GM20000 (cell line): Measurements from ENCODE around the gene ABHD6.

Experiments used
- DNase-seq: peaks from one replicate; pipeline ENCODE4 v3.0.0; 2012; ENCODE audit warnings: low spot score
- TF ChIP-seq, protein P1 (sequence below): IDR thresholded peaks from 2 replicates; pipeline ENCODE4 v1.5.1; 2012; ENCODE audit warnings: mild to moderate bottlenecking, control low read depth; ENCODE audit errors: extremely low read depth, missing control alignments

The ABHD6 gene

DNA sequence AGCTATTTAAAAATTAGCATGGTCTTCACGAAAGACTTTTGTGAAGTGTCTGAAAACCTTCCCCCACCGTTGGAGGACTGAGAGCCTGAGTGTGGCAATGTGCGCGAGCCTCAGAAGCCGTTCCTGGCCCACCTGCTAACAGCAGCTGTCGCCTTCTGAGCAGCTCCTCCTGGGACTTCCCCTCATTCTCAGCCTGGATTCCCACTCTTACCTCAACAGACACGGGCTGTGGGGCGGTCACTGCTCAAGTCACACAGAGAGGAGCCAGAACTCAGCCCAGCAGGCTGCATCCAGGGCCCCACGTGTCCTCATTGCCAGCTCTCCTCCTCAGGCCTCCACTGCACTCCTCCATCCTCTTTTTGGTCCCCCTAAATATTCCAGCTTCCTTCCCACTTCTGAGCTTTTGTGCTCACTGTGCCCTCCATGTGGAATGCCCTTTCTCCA is 34.7 kb upstream of the ABHD6 start:
- TF ChIP-seq, protein P1, sequence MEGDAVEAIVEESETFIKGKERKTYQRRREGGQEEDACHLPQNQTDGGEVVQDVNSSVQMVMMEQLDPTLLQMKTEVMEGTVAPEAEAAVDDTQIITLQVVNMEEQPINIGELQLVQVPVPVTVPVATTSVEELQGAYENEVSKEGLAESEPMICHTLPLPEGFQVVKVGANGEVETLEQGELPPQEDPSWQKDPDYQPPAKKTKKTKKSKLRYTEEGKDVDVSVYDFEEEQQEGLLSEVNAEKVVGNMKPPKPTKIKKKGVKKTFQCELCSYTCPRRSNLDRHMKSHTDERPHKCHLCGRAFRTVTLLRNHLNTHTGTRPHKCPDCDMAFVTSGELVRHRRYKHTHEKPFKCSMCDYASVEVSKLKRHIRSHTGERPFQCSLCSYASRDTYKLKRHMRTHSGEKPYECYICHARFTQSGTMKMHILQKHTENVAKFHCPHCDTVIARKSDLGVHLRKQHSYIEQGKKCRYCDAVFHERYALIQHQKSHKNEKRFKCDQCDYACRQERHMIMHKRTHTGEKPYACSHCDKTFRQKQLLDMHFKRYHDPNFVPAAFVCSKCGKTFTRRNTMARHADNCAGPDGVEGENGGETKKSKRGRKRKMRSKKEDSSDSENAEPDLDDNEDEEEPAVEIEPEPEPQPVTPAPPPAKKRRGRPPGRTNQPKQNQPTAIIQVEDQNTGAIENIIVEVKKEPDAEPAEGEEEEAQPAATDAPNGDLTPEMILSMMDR: no peak
- DNase-seq: peak; percentile 64

DNA sequence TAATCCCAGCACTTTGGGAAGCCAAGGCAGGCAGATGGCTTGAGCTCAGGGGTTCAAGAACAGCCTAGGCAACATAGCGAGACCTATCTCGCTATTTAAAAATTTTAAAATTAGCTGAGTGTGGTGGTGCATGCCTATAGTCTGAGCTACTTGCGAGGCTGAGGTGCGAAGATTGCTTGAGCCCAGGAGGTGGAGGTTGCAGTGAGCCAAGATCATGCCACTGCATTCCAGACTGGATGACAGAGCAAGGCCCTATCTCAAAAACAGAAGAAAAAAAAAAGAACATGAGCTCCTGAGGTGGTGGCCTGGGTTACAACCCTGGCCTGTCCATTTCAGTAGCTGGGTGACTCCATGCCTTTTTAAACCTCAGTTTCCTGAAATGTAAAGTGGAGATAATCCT is 34.1 kb upstream of the ABHD6 start:
- no peak for DNase-seq
- TF ChIP-seq, protein P1: no peak

DNA sequence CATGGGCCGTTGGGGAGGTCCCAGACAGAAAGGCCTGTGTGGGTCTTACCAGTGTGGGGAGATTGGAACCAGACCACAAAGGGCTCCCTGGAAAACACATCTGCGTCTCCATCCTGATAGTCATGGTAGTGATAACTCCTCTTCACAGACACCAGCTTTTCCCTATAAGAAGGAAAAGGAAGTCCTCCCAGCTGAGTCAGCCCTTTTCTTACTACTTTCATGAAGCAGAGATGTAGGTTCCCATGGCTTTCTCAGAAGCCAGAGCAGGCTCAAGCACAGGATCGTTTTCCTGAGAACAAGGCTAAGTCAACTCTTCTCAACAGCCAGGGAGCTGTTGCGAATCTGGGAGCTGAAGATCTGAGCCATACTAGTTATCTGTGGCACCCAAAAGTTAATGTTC is 32.9 kb upstream of the ABHD6 start:
- DNase-seq: no peak
- TF ChIP-seq, protein P1: no peak

DNA sequence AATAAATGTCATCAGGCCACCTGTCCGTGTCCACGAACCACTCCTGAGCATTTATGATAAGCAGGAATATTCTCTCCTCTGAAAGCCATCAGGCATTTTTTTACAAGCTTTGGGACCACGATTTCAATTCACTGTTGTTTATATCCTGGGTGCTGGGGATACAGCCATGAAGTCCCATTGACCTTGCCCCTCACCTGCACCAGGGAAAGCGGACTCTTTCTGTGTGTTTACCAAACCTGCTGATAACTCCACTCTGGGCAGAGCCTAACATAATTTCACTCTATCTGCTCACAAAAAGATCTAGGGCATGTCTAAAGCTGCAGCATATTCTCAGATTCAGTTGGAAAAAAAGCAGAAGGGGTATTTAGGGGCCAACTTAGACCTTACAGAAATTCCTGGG is 31.6 kb upstream of the ABHD6 start:
- no peak for DNase-seq
- TF ChIP-seq, protein P1: no peak

DNA sequence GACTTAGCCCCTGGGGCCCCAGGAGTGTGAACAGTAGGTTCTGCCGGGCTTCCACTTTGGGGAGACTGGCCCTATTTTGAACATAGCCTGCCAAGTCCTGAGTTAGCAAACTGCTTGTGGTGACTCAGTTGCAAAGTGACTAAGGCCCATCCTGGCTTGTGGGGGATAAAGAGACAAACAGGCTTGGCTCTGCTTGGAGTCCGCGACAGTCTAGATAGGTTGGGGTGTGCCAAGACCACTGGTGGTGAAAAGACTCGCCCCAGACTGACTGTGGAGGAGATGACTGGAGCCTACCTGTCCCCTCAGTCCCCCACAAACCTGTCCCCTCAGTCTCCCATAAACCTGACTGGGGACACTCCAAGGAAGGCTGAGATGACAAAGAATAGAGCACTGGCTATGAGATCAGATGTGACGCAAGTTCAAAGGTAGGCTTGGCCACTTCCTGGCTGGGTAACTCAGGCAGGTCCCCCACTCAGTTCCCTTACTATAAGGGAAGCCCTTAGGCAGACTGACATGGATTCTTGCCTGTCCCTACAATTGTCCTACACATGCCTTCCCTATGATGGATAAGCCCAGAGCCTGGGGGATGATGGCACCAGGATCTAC is 31.1 kb upstream of the ABHD6 start:
- TF ChIP-seq, protein P1: no peak
- no peak for DNase-seq

DNA sequence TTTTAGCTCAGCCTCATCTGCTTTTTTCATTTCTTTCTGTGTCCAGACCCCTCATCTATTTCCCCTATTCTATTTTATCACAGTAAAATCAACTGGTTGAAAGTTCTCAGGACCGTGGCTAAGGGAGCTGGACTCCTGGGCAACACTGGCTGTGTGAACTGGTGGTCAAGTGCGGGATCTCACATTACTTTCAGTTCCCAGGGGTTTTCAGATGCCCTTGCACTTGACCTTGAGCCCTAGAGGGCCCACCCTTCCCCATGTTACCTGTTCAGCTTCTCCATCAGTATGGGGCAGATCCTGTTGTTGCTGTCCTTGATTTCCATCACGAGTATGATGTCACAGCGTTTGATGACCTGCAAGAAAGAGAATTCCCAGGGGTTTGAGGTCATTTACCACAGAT is 29.6 kb upstream of the ABHD6 start:
- DNase-seq: no peak
- TF ChIP-seq, protein P1: no peak

DNA sequence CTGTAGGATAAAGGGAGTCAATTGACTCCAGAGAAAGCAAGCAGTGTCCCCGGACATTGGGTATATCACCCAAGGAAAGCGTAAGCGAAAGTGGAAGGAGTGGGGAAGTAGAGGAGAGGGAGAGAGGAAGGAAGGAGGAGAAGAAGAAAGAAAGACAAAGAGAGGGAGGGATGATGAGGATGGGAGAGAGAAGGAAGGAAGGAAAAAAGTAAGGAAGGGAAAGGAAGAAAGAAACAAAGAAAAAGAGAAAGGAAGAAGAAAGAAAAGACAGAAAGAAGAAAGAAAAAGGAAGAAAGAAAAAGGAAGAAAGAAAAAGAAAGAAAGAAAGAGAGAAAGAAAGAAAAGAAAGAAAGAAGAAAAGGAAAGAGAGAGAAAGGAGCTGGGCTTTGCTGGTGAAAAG is 27.7 kb upstream of the ABHD6 start:
- TF ChIP-seq, protein P1: no peak
- DNase-seq: no peak
